HG03460 (cell line): ENCODE data around the gene KISS1R.

Experiments
- ATAC-seq: cut with Tn5 transposase; IDR thresholded peaks from one replicate; pipeline ENCODE4 v1.9.1; 2021; ENCODE audit not compliant: unreplicated experiment

KISS1R gene

GRCh38 chr19:934865-935479 is 17.8 kb downstream of the KISS1R start:
- ATAC-seq, result no peak

- ATAC-seq, result no peak
Measured at GRCh38 chr19:936175-936546, 19.0 kb downstream of the KISS1R start.

- no peak for ATAC-seq
Measured at GRCh38 chr19:937259-937694, 20.1 kb downstream of the KISS1R start.

DNA sequence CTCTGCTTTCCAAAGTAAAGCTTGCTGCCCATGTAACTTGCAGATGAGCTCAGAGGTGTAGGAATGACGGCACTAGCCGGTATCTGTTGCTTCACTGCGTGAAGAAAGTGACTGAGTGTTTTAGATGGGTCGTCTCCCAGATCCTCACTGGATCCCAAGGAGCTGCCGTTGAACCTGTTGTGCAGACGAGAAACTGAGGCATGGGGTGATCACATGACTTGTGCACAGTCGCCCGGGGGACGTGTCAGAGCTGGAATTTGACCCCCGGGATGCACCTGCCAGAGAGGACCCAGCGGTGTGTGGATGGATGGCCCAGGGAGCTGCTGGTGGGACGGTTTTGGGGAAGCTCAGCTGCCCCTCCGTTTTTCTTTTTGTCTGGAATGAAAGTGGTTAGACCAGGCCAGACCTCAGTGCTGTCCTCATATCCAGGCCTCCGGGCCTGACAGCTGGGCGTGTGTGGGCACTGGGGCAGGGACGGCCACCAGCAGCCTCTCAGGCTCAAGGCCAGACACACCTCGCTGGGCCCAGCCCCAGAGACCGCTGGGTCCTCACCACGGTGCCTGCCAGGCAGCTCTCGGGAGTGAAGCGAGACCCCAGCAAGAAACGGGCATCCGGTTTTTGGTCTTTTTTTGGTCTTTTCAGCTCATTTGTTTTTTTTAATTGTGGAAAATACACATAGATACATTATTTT is 21.2 kb downstream of the KISS1R start:
- ATAC-seq, result no peak

- ATAC-seq, result no peak
Measured at GRCh38 chr19:939439-939838, 22.3 kb downstream of the KISS1R start.

GRCh38 chr19:939922-940321 is 22.8 kb downstream of the KISS1R start:
- no peak for ATAC-seq

- no peak for ATAC-seq
Measured at GRCh38 chr19:940591-941291, 23.6 kb downstream of the KISS1R start.

GRCh38 chr19:941292-942132 is 24.4 kb downstream of the KISS1R start:
- no peak for ATAC-seq

DNA sequence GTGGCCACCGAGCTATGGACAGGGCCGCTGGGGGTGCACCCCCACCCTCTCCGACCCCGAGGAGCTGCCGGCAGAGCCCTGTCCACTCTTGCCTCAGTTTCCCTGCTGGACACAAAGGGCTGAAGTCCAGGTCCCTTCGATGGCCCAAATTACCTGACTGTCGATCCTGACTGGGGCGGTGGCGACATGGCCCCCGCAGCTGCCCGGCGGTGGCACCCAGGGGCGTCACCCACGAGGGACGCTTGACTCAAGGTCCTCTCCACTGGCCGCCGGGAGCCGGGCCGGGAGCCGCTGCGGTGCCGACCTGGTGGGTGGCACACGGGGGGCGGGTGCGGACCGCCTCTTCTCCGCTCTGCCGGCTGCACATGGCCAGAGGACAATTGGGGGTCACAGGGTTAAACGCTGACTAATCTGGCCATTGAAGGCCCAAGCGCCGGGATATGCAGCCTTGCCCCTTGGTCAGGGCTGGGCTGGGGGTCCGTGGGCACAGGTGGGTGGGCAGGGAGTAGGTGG is 25.1 kb downstream of the KISS1R start:
- no peak for ATAC-seq

GRCh38 chr19:943551-944170 is 26.5 kb downstream of the KISS1R start:
- ATAC-seq, result no peak

DNA sequence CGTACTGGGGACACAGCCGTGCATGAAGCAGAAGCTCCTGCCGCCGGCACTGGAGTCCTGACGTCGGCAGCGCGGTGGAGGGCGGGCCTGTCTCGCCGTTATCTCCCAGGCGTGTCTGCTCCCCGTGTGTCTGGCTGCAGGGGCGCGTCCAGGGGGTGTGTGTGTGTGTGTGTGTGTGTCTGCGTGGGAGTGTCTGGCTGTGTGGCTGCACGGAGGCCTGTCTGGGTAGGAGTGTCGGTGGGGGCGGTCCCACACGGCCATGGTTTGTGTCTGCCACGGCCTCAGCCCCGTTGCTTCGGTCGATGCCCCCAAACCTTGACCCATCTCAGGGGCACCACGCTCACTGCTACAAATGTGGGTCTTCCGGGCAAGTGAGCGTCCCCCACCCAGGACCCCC is 27.0 kb downstream of the KISS1R start:
- ATAC-seq, result no peak

GRCh38 chr19:944663-945241 is 27.6 kb downstream of the KISS1R start:
- no peak for ATAC-seq

- ATAC-seq, result no peak
Measured at GRCh38 chr19:945401-946252, 28.5 kb downstream of the KISS1R start.

GRCh38 chr19:947090-947706 is 30.1 kb downstream of the KISS1R start:
- ATAC-seq, result no peak

- ATAC-seq, result peak; percentile 67
Measured at GRCh38 chr19:947707-948539, 30.8 kb downstream of the KISS1R start.

DNA sequence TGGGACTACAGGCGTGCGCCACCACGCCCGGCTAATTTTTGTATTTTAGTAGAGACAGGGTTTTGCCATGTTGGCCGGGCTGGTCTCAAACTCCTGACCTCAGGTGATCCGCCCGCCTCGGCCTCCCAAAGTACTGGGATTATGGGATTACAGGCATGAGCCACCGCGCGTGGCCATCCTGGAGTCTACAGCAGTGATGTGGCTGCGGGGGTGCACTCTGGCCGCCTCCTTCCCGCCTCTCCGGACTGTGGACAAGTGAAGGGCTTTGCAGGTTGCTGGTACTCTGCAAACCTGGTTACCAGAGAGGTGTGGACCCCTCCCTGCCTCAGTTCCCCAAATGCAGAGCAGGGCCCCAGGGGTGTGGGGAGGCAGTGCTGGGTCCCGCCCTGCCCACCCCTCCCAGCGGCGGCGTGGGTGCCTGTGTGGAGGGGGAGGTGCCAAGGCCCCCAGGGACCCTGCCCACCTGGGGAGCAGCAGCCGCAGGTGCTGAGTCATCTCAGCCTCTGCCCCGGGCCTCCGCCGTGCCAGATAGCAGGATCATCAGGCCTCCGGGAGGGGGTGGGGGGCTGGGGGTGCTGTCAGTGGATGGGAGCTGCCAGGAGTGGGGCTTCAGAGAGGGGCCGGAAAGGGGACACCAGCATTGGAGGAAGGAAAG is 31.8 kb downstream of the KISS1R start:
- ATAC-seq, result no peak

GRCh38 chr19:950352-951066 is 33.4 kb downstream of the KISS1R start:
- ATAC-seq, result no peak
